ENCODE data around the gene CDK6.

The CDK6 gene

GRCh38 chr7:92644406-92645113, 191.8 kb downstream of the CDK6 start:
- no peak for DNase-seq (ENCODE audit: low read depth)

DNA sequence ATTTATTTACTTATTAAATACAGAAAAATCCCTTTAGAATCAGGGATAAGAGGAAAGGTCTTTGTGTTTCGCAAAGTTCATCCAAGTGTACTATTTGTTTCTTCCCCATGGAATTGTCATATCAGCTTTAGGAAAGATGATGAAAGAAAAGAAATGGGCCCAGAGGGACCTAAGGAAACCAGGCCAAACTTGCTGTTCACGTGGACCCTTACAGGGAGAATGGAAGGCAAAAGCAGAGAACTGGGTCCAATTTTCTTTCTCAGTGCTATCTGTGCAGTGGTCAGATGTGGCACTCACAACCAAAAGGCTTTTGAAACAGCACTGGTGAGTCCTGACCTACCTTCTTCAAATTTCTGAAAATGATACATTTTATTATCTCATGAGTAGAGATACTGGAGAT, 192.6 kb downstream of the CDK6 start:
- DNase-seq (ENCODE audit: low read depth), result no peak

GRCh38 chr7:92641921-92642511, 194.4 kb downstream of the CDK6 start:
- no peak for DNase-seq (ENCODE audit: low read depth)

- DNase-seq (ENCODE audit: low read depth), result no peak
Measured at GRCh38 chr7:92639966-92640365, 196.4 kb downstream of the CDK6 start.

- no peak for DNase-seq (ENCODE audit: low read depth)
Measured at GRCh38 chr7:92639213-92639896, 197.0 kb downstream of the CDK6 start.

- DNase-seq (ENCODE audit: low read depth), result no peak
Measured at GRCh38 chr7:92636018-92636560, 200.3 kb downstream of the CDK6 start.

DNA sequence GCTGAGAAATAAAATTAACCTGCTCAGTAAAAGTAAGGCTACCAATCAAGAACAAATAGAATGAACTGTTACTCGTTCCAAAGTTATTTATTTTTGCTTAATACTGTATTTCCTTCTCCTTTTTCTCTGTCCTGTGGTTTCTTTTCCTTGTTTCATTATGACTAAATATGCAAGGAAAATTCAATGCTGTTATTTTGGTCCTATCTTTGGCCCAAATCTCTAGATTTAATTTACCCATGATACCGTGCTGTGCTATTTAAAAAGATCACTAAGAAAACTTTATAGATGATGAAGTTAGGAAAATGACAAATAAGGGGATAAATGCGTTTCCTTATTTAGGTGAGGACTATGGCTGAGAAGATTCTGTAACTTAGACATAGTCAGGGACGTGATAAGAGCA, 200.8 kb downstream of the CDK6 start:
- no peak for DNase-seq (ENCODE audit: low read depth)

- DNase-seq (ENCODE audit: low read depth), result no peak
Measured at GRCh38 chr7:92634924-92635519, 201.4 kb downstream of the CDK6 start.

GRCh38 chr7:92634205-92634604, 202.2 kb downstream of the CDK6 start:
- DNase-seq (ENCODE audit: low read depth), result no peak

GRCh38 chr7:92633211-92633906, 203.0 kb downstream of the CDK6 start:
- DNase-seq (ENCODE audit: low read depth), result peak; percentile 77

DNA sequence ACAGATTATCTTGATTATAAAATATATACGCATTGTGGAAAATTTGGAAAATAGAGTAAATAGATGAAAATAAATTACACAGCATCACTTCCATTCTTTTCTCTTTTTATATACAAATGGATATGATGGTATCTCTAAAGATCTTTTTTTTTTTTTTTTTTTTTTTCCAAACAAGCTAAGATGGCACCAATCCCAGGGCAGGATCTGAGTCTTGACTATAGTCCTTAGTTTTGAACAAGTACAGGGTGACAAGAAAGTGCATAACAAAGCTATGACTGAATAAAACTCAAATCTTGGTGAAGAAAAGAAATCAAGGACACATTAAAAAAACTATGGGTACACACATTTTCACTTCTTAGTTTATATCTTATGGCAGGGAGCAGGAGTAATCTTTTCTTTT, 203.6 kb downstream of the CDK6 start:
- no peak for DNase-seq (ENCODE audit: low read depth)

DNA sequence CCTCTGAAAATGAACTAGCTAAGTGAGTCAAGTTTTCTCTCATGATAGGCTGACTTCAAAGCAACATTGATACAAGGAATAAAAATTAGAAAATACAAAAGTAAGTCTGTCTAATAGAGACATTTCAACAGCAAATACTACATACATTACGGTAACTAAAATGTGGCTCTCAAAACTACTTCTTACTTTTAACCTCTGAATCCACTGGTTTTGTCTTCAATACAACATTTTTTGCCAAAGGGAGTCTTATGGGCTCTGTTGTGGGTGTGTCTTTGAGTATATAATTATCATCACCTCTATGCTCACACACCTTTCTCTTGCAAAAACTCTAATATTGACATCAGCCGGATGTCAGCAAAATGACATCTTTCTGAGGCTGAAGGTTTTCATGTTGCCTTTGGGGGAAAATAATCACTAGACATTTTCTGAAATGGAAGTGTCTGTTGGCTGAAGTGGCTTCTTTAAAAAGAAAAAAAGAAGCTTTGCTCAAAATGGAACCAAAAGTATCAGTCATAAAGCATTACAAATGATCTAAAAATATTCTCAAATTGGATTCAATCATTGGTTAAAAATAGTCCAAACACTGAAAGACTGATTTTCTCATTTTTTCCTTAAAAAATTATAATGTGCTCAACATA, 204.4 kb downstream of the CDK6 start:
- DNase-seq (ENCODE audit: low read depth), result no peak

GRCh38 chr7:92631067-92631849, 205.1 kb downstream of the CDK6 start:
- no peak for DNase-seq (ENCODE audit: low read depth)

- DNase-seq (ENCODE audit: low read depth), result no peak
Measured at GRCh38 chr7:92629779-92630178, 206.6 kb downstream of the CDK6 start.

GRCh38 chr7:92627956-92628355, 208.4 kb downstream of the CDK6 start:
- no peak for DNase-seq (ENCODE audit: low read depth)

DNA sequence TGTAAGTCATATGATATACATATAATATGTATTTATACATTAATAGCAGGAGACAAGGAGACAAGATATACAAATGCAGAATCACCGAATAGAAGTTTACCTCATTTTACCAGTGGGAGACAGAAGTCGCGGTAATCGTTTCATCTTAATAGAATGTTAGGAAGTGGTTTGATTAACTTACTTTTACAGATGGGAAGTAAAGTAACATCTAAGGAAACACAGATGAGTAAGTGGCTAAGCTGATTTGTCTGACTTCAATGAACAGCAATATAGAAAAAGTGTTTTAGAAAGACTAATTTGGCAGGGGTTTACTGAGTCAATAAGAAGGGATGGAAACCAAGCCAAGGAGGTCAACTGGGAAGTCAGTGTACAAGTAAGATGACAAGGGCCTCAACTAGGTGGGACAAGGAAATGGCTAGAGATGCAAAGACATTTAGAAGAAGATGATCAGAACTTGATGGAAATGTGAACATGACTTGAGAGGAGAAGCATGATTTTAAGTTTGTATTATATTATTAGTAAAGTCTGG, 210.0 kb downstream of the CDK6 start:
- no peak for DNase-seq (ENCODE audit: low read depth)

- no peak for DNase-seq (ENCODE audit: low read depth)
Measured at GRCh38 chr7:92625617-92626016, 210.8 kb downstream of the CDK6 start.

GRCh38 chr7:92624298-92624996, 211.9 kb downstream of the CDK6 start:
- no peak for DNase-seq (ENCODE audit: low read depth)

DNA sequence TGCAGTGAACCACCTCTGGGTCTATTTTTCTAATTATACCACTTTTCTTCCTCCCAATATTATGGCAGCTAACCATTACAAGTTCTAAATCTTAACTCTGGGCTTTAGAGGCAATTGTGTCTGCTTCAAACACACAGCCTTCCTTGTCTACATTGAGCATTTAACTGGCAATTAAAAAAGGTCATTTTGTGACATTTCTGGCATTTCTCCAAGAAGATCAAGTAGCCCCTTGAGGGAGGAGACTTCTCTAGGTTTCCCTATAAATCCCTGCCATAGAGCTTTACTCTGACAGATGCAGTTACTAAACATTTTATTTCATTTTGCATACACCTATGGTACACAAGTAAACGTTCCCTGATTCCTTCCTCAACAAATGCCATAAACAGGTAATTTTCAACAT, 212.8 kb downstream of the CDK6 start:
- no peak for DNase-seq (ENCODE audit: low read depth)

- no peak for DNase-seq (ENCODE audit: low read depth)
Measured at GRCh38 chr7:92622685-92623084, 213.7 kb downstream of the CDK6 start.
